Activated naive CD4-positive, alpha-beta T cell treated with anti-CD3 and anti-CD28 coated beads, Interleukin-2, amount 50 U/mL, for 24 hours (primary cell): Measurements from ENCODE around the gene RETNLB.

Source experiments
- H3K27ac Mint-ChIP-seq: one replicate; pipeline ENCODE4 v1.8.0; 2021; ENCODE audit warnings: mild to moderate bottlenecking, mixed read lengths
- H3K27me3 Mint-ChIP-seq: one replicate; pipeline ENCODE4 v1.8.0; 2021; ENCODE audit warnings: mixed read lengths
- H3K36me3 Mint-ChIP-seq: one replicate; pipeline ENCODE4 v1.8.0; 2021; ENCODE audit warnings: mixed read lengths
- H3K4me1 Mint-ChIP-seq: one replicate; pipeline ENCODE4 v1.8.0; 2021; ENCODE audit warnings: mixed read lengths
- H3K4me3 Mint-ChIP-seq: one replicate; pipeline ENCODE4 v1.8.0; 2021; ENCODE audit warnings: mild to moderate bottlenecking, mixed read lengths
- H3K9me3 Mint-ChIP-seq: one replicate; pipeline ENCODE4 v1.8.0; 2021; ENCODE audit warnings: mixed read lengths

The RETNLB gene, protein sequence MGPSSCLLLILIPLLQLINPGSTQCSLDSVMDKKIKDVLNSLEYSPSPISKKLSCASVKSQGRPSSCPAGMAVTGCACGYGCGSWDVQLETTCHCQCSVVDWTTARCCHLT

GRCh38 chr3:108757404-108757982, at the start of gene RETNLB:
TSS of gene RETNLB (minus strand) at chr3:108757410. CDS start at chr3:108757185, 225 bp downstream.
- no peaks in the 10 kb centered on the region for H3K36me3 Mint-ChIP-seq
- H3K27ac Mint-ChIP-seq = peak within 1 kb of the TSS; percentile 15
- no peak within 1 kb of the TSS for H3K4me3 Mint-ChIP-seq
- peaks cover 19% of the 10 kb centered on the region for H3K4me1 Mint-ChIP-seq
- H3K9me3 Mint-ChIP-seq = no peaks in the 10 kb centered on the region
- H3K27me3 Mint-ChIP-seq = no peaks in the 10 kb centered on the region

DNA sequence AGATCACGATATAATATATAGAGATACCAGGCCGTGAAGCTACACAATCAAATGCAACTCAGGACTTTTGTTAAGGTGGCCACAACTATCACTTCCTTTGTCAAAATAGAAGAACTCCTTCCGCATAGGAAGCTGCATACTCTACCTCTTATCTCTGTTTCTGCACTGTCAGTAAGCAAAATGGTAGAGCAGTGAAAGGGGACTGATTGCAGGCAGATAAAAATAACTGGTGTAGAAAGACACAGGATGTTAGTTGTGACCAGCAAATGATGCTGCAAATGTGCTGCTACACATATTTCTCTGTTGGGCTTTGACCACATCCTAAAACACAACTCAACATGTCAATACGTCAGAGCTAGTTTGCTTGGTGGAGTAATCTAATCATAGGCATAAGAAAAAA, 49.1 kb upstream of the RETNLB start:
- Mint-ChIP-seq H3K9me3 (peaks cover 22% of the 10 kb centered on the region), H3K4me3 (peak overlapping the region; percentile 45), H3K4me1 (peaks cover 31% of the 10 kb centered on the region), H3K27ac (peak overlapping the region; percentile 78), H3K27me3 (no peaks in the 10 kb centered on the region), H3K36me3 (peaks cover 3% of the 10 kb centered on the region)

DNA sequence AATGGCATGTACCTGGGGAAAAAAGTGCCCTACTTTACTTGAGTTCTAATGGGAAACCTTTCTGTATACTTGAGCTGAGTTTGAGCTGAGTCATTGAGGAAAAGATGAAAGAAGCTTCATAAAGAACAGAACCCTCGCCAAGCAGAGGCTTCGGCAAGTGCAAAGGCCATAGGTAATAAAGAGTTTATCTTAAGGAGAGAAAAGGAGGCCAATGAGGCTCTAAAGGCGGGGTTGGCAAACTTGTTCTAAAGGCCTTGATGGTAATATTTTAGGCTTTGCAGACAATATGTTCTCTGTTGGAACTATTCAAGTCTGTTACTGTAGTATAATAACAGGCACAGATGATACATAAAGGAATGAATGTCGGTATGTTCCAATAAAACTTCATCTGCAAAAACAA, 47.8 kb upstream of the RETNLB start:
- Mint-ChIP-seq H3K4me3 (no peak overlapping the region), H3K36me3 (peaks cover 3% of the 10 kb centered on the region), H3K27me3 (no peaks in the 10 kb centered on the region), H3K27ac (peak overlapping the region; percentile 64), H3K4me1 (peaks cover 31% of the 10 kb centered on the region), H3K9me3 (peaks cover 27% of the 10 kb centered on the region)

- H3K4me3 Mint-ChIP-seq = no peak overlapping the region
These were observed 47.2 kb upstream of the RETNLB start for GRCh38 chr3:108804437-108804836.

GRCh38 chr3:108791473-108791872, 34.3 kb upstream of the RETNLB start:
- Mint-ChIP-seq H3K36me3 (peaks cover 5% of the 10 kb centered on the region), H3K4me3 (no peak overlapping the region), H3K27me3 (no peaks in the 10 kb centered on the region), H3K9me3 (peaks cover 6% of the 10 kb centered on the region), H3K4me1 (no peaks in the 10 kb centered on the region), H3K27ac (no peak overlapping the region)

More at GRCh38 chr3:108804437-108804836, 47.2 kb upstream of the RETNLB start:
- H3K27ac Mint-ChIP-seq = no peak overlapping the region
- H3K27me3 Mint-ChIP-seq = no peaks in the 10 kb centered on the region
- peaks cover 27% of the 10 kb centered on the region for H3K9me3 Mint-ChIP-seq
- H3K36me3 Mint-ChIP-seq = peaks cover 3% of the 10 kb centered on the region
- peaks cover 31% of the 10 kb centered on the region for H3K4me1 Mint-ChIP-seq

DNA sequence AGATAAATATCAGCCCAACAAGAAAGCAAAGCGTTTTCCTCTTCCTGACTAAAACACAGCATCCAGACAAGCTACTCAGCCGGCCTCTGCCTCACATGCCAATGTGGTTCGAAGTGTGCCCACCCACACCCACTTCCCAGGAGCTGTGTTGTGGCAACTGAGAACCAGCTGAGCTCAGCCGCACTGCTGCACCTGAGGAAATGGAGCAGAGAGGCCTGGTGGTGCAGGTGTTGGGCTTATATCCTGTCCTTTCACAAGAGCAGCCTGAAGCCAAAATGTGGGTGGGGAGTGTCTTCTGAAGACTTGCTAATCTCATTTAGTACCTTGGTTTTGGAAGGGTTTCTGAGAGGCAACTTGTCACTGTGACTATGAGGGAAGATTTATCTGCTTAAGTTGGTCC, 23.0 kb upstream of the RETNLB start:
- Mint-ChIP-seq H3K9me3 (peaks cover 4% of the 10 kb centered on the region), H3K4me1 (peaks cover 43% of the 10 kb centered on the region), H3K36me3 (peaks cover 3% of the 10 kb centered on the region), H3K27ac (peak overlapping the region; percentile 4), H3K27me3 (no peaks in the 10 kb centered on the region), H3K4me3 (no peak overlapping the region)

DNA sequence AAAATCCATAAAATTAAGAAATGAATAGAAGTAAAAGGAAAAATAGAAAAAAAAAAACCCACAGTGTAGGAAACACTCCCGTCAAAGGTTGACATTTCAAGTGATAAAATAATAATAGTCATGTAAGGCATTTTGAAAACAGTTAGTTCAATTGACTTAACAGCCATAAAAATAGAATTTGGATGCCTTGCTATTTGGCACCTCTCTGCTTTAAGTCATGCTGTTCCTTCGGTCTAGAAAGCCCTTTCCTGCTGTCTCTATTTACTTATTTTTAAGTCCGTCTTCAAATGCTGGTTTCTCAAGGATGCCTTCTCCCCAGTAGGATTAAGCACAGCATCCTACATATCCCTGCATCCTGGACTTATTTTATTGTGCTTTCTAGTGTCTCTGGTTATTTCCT, 22.3 kb upstream of the RETNLB start:
- H3K27ac Mint-ChIP-seq = no peak overlapping the region
- no peaks in the 10 kb centered on the region for H3K36me3 Mint-ChIP-seq
- no peaks in the 10 kb centered on the region for H3K27me3 Mint-ChIP-seq
- H3K4me1 Mint-ChIP-seq = peaks cover 43% of the 10 kb centered on the region
- H3K9me3 Mint-ChIP-seq = peaks cover 4% of the 10 kb centered on the region
- H3K4me3 Mint-ChIP-seq = no peak overlapping the region

DNA sequence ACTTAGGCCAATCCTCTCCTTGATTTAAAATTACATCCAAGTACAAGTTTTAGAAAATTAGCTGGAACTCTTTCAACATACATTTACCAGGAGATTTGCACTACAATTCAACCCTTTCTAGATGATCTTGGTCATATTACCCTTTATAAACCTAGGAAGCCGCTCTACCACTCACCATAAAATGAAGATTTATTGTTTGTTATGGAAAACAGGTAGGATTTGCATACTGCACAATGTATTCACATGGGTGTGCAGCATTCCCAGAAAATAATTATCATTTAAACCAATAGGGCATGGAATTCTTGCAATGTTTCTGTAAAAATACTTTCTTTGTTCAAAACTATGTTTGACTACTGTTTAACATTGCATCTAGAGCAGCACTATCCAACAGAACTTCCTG, 18.4 kb upstream of the RETNLB start:
- no peak overlapping the region for H3K4me3 Mint-ChIP-seq

GRCh38 chr3:108767253-108767652, 10.0 kb upstream of the RETNLB start:
- no peak overlapping the region for H3K4me3 Mint-ChIP-seq
- no peaks in the 10 kb centered on the region for H3K36me3 Mint-ChIP-seq
- no peaks in the 10 kb centered on the region for H3K9me3 Mint-ChIP-seq
- no peaks in the 10 kb centered on the region for H3K27me3 Mint-ChIP-seq
- H3K4me1 Mint-ChIP-seq = peaks cover 5% of the 10 kb centered on the region
- H3K27ac Mint-ChIP-seq = no peak overlapping the region

More for the DNA sequence above, 18.4 kb upstream of the RETNLB start:
- Mint-ChIP-seq H3K27ac (no peak overlapping the region), H3K4me1 (peaks cover 37% of the 10 kb centered on the region), H3K9me3 (peaks cover 4% of the 10 kb centered on the region), H3K36me3 (peaks cover 1% of the 10 kb centered on the region), H3K27me3 (no peaks in the 10 kb centered on the region)

DNA sequence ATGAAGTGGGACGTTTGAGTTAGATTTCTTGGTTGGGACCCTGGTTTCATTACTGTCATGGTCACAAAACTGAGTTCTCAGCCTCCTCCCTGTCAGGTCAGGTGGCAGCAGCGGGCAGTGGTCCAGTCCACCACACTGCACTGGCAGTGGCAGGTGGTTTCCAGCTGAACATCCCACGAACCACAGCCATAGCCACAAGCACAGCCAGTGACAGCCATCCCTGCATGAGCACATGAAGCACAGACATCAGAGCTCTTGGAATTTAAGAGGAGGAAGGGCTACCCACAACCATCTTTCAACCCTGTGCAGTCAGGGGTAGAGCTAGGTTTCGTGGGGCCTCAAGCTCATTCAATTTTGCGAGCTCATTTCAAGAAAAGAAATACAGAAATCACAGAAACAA, 1.5 kb downstream of the RETNLB start:
- Mint-ChIP-seq H3K4me1 (peaks cover 18% of the 10 kb centered on the region), H3K27me3 (no peaks in the 10 kb centered on the region), H3K27ac (no peak overlapping the region), H3K36me3 (no peaks in the 10 kb centered on the region), H3K9me3 (no peaks in the 10 kb centered on the region), H3K4me3 (no peak overlapping the region)

GRCh38 chr3:108744762-108745161, 12.4 kb downstream of the RETNLB start:
- no peaks in the 10 kb centered on the region for H3K4me1 Mint-ChIP-seq
- no peaks in the 10 kb centered on the region for H3K9me3 Mint-ChIP-seq
- no peak overlapping the region for H3K27ac Mint-ChIP-seq
- H3K4me3 Mint-ChIP-seq = no peak overlapping the region
- H3K36me3 Mint-ChIP-seq = no peaks in the 10 kb centered on the region
- H3K27me3 Mint-ChIP-seq = no peaks in the 10 kb centered on the region

GRCh38 chr3:108742929-108743328, 14.3 kb downstream of the RETNLB start:
- Mint-ChIP-seq H3K4me3 (no peak overlapping the region), H3K27me3 (no peaks in the 10 kb centered on the region), H3K27ac (no peak overlapping the region), H3K9me3 (no peaks in the 10 kb centered on the region), H3K36me3 (no peaks in the 10 kb centered on the region), H3K4me1 (no peaks in the 10 kb centered on the region)

DNA sequence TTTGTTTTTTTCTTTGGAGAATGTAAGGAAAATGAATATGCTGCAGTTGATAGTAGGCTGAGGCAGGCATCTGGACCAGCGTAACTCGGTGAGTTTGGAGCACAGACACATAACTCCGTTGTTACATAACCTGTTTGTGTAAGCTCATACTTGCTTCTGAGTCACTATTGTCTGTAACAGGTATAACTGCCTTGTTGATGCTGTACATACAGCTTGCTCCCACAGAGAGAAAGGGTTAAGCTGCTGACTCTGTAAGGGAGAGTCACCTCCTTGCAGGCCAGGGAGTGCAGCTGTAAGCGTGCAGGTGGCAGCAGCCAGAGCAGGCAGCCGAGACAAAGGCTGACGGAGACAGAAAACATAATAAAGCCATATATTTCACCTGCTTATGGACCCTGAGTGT, 20.4 kb downstream of the RETNLB start:
- Mint-ChIP-seq H3K4me1 (no peaks in the 10 kb centered on the region), H3K27me3 (no peaks in the 10 kb centered on the region), H3K4me3 (no peak overlapping the region), H3K9me3 (no peaks in the 10 kb centered on the region), H3K36me3 (no peaks in the 10 kb centered on the region), H3K27ac (no peak overlapping the region)

GRCh38 chr3:108728934-108729333, 28.3 kb downstream of the RETNLB start:
- no peaks in the 10 kb centered on the region for H3K9me3 Mint-ChIP-seq

GRCh38 chr3:108728105-108728504, 29.1 kb downstream of the RETNLB start:
- H3K4me3 Mint-ChIP-seq = no peak overlapping the region
- H3K27ac Mint-ChIP-seq = no peak overlapping the region
- H3K27me3 Mint-ChIP-seq = no peaks in the 10 kb centered on the region
- H3K4me1 Mint-ChIP-seq = no peaks in the 10 kb centered on the region
- no peaks in the 10 kb centered on the region for H3K9me3 Mint-ChIP-seq
- no peaks in the 10 kb centered on the region for H3K36me3 Mint-ChIP-seq

More at GRCh38 chr3:108728934-108729333, 28.3 kb downstream of the RETNLB start:
- no peak overlapping the region for H3K27ac Mint-ChIP-seq
- no peak overlapping the region for H3K4me3 Mint-ChIP-seq
- no peaks in the 10 kb centered on the region for H3K27me3 Mint-ChIP-seq
- no peaks in the 10 kb centered on the region for H3K4me1 Mint-ChIP-seq
- no peaks in the 10 kb centered on the region for H3K36me3 Mint-ChIP-seq

- Mint-ChIP-seq H3K36me3 (no peaks in the 10 kb centered on the region), H3K27me3 (no peaks in the 10 kb centered on the region), H3K4me3 (no peak overlapping the region), H3K27ac (no peak overlapping the region), H3K4me1 (no peaks in the 10 kb centered on the region), H3K9me3 (peaks cover 5% of the 10 kb centered on the region)
These were observed 33.1 kb downstream of the RETNLB start for GRCh38 chr3:108724101-108724500.

GRCh38 chr3:108722724-108723123, 34.5 kb downstream of the RETNLB start:
- no peak overlapping the region for H3K4me3 Mint-ChIP-seq
- peaks cover 5% of the 10 kb centered on the region for H3K9me3 Mint-ChIP-seq
- no peaks in the 10 kb centered on the region for H3K36me3 Mint-ChIP-seq
- H3K27ac Mint-ChIP-seq = no peak overlapping the region
- no peaks in the 10 kb centered on the region for H3K4me1 Mint-ChIP-seq
- no peaks in the 10 kb centered on the region for H3K27me3 Mint-ChIP-seq
